PC-3 (cell line): Measurements from ENCODE around the gene WNT3. TPM values are rescaled to one million over a fixed set of nuclear protein-coding genes. Genes with fewer than 3 reads are reported as not detected.

ENCODE experiments used
- ATAC-seq: fragments of 200-7000 bp; cut with Tn5 transposase; 2 replicates; pipeline ENCODE4 v1.9.1; 2020; ENCODE audit warnings: mild to moderate bottlenecking, moderate library complexity
- BruUV-seq: library from RNA; stranded (reverse); fragments of 400-500 nt; replicated peaks from 2 replicates; lab custom pipeline; 2021; lab: Mats Ljungman, UMichigan
- CTCF ChIA-PET: fragments of 300-600 bp; sonication (Branson Sonifier 250); formaldehyde crosslinking; loops from one replicate; lab custom pipeline; 2022; ENCODE audit warnings: antibody characterized with exemption; lab: Charles Lee
- POLR2A ChIA-PET: fragments of 300-600 bp; sonication (Branson Sonifier 250); formaldehyde crosslinking; loops from one replicate; lab custom pipeline; 2022; ENCODE audit warnings: antibody characterized with exemption; ENCODE audit not compliant: unreplicated experiment; lab: Charles Lee
- DNase-seq: peaks from one replicate; pipeline ENCODE4 v3.0.0-alpha.2; 2015
- H2AFZ ChIP-seq: fragments of 300-600 bp; sonication (generic); 2 replicates; pipeline ENCODE4 v1.6.0; 2016; ENCODE audit warnings: antibody characterized with exemption, low read length
- H3F3A ChIP-seq: fragments of 300-600 bp; sonication (generic); one replicate; pipeline ENCODE4 v1.6.0; 2017; ENCODE audit warnings: antibody characterized with exemption, low read length, control low read depth, mild to moderate bottlenecking; ENCODE audit not compliant: unreplicated experiment
- H3K27ac ChIP-seq: fragments of 300-600 bp; sonication (generic); 2 replicates; pipeline ENCODE4 v1.5.1; 2016; ENCODE audit warnings: mild to moderate bottlenecking, low read length
- H3K27me3 ChIP-seq: fragments of 300-600 bp; sonication (generic); 2 replicates; pipeline ENCODE4 v1.6.1; 2016; ENCODE audit warnings: low read length, mixed read lengths
- H3K36me3 ChIP-seq: fragments of 300-600 bp; sonication (generic); 2 replicates; pipeline ENCODE4 v1.6.1; 2016; ENCODE audit warnings: low read depth, mixed run types, low read length, mixed read lengths
- H3K4me1 ChIP-seq: fragments of 300-600 bp; sonication (generic); 2 replicates; pipeline ENCODE4 v1.5.1; 2016; ENCODE audit warnings: low read length; ENCODE audit not compliant: insufficient read depth
- H3K4me2 ChIP-seq: fragments of 300-600 bp; sonication (generic); 2 replicates; pipeline ENCODE4 v1.6.0; 2016; ENCODE audit warnings: low read length
- H3K4me3 ChIP-seq: fragments of 300-600 bp; sonication (generic); 2 replicates; pipeline ENCODE4 v1.5.1; 2016; ENCODE audit warnings: mild to moderate bottlenecking, low read length, mixed read lengths
- H3K79me2 ChIP-seq: fragments of 300-600 bp; sonication (generic); 2 replicates; pipeline ENCODE4 v1.6.1; 2017; ENCODE audit warnings: low read length, mixed read lengths
- H3K9ac ChIP-seq: fragments of 300-600 bp; sonication (generic); 2 replicates; pipeline ENCODE4 v1.6.0; 2016; ENCODE audit warnings: mild to moderate bottlenecking, low read length
- H3K9me2 ChIP-seq: fragments of 300-600 bp; sonication (generic); replicated peaks from 2 replicates; pipeline ENCODE4 v1.6.1; 2016; ENCODE audit warnings: mixed run types, low read length, mixed read lengths
- H3K9me3 ChIP-seq: fragments of 300-600 bp; sonication (generic); 2 replicates; pipeline ENCODE4 v1.6.1; 2016; ENCODE audit warnings: low read length, mixed read lengths
- H4K20me1 ChIP-seq: fragments of 300-600 bp; sonication (generic); 2 replicates; pipeline ENCODE4 v1.6.1; 2016; ENCODE audit warnings: low read length, mixed read lengths
- EZH2 ChIP-seq: fragments of 300-600 bp; sonication (generic); IDR thresholded peaks from one replicate; pipeline ENCODE4 v1.6.1; 2017; ENCODE audit warnings: antibody characterized with exemption, mild to moderate bottlenecking, low read length; ENCODE audit not compliant: unreplicated experiment
- EZH2phosphoT487 ChIP-seq: fragments of 300-600 bp; sonication (generic); IDR thresholded peaks from 2 replicates; pipeline ENCODE4 v1.6.1; 2018; ENCODE audit warnings: mild to moderate bottlenecking, antibody characterized with exemption, low read length, borderline replicate concordance
- intact Hi-C: fragments of 100-400 bp; cut with micrococcal nuclease; formaldehyde crosslinking; loops from 2 replicates; pipeline ENCODE4 v1.9.0; 2023
- total RNA-seq: library from RNA; depleted of rRNA; stranded (reverse); fragments of >200 nt; gene quantifications from 2 replicates; pipeline ENCODE4 v1.2.3, GENCODE V29; 2014
- TF ChIP-seq, protein P1 (sequence below): fragments of 300-600 bp; sonication (generic); conservative IDR thresholded peaks from 2 replicates; pipeline ENCODE4 v1.5.1; 2017; ENCODE audit warnings: antibody characterized with exemption, low read depth, mild to moderate bottlenecking, low read length

WNT3 gene
- total RNA-seq, 1 experiment from 2014 or later, result 4.9 TPM

DNA sequence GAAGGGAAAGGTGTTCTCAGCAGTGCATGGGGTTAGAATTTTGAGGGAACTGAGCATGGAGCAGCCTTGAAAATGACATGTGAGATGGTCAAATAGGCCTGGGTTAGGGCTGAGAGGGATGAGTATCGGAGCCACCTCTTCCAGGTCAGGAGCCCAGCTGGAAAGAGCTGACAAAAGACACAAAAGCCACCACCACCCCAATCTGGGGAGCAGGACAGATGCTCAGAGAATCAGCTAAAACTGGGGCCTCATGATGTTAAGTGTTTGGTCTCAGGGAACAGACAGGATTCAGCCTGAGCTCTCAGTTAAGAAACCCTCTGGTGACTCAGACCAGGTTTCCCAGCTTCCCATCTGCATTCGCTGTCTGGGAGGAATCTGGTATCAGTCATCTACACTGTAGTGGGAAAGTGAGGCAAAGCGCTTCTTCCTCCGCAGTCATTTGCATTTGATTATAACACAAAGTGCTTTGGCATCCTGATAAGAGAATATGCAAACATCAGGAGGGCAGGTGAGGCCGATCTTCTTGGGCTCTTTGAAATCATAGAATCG lies 35.5 kb upstream of the WNT3 start:
- Histone ChIP-seq H2AFZ (no peak overlapping the region), H3K4me1 (no peaks in the 10 kb centered on the region), H4K20me1 (no peaks in the 10 kb centered on the region), H3K4me2 (no peak overlapping the region), H3K9me2 (no peaks in the 10 kb centered on the region), H3K27ac (no peak overlapping the region), H3K4me3 (no peak overlapping the region), H3K9ac (no peak overlapping the region), H3F3A (no peaks in the 10 kb centered on the region), H3K9me3 (no peaks in the 10 kb centered on the region), H3K79me2 (no peaks in the 10 kb centered on the region), H3K27me3 (peaks cover 28% of the 10 kb centered on the region), H3K36me3 (no peaks in the 10 kb centered on the region)
- DNase-seq (peak; percentile 32), ATAC-seq (no peak)
- no TSS peak for BruUV-seq
- CTCF ChIA-PET, result no interaction called here
- intact Hi-C loops, result no loop called here
- TF ChIP-seq, protein P1, sequence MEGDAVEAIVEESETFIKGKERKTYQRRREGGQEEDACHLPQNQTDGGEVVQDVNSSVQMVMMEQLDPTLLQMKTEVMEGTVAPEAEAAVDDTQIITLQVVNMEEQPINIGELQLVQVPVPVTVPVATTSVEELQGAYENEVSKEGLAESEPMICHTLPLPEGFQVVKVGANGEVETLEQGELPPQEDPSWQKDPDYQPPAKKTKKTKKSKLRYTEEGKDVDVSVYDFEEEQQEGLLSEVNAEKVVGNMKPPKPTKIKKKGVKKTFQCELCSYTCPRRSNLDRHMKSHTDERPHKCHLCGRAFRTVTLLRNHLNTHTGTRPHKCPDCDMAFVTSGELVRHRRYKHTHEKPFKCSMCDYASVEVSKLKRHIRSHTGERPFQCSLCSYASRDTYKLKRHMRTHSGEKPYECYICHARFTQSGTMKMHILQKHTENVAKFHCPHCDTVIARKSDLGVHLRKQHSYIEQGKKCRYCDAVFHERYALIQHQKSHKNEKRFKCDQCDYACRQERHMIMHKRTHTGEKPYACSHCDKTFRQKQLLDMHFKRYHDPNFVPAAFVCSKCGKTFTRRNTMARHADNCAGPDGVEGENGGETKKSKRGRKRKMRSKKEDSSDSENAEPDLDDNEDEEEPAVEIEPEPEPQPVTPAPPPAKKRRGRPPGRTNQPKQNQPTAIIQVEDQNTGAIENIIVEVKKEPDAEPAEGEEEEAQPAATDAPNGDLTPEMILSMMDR, result no peak
- TF ChIP-seq EZH2 (no peak), EZH2phosphoT487 (no peak)
- POLR2A ChIA-PET, result interaction anchor here (0.6 kb wide), 1 partner anchor 97 kb away, joined by 3 read pairs; no protein-coding TSS in a partner anchor

DNA sequence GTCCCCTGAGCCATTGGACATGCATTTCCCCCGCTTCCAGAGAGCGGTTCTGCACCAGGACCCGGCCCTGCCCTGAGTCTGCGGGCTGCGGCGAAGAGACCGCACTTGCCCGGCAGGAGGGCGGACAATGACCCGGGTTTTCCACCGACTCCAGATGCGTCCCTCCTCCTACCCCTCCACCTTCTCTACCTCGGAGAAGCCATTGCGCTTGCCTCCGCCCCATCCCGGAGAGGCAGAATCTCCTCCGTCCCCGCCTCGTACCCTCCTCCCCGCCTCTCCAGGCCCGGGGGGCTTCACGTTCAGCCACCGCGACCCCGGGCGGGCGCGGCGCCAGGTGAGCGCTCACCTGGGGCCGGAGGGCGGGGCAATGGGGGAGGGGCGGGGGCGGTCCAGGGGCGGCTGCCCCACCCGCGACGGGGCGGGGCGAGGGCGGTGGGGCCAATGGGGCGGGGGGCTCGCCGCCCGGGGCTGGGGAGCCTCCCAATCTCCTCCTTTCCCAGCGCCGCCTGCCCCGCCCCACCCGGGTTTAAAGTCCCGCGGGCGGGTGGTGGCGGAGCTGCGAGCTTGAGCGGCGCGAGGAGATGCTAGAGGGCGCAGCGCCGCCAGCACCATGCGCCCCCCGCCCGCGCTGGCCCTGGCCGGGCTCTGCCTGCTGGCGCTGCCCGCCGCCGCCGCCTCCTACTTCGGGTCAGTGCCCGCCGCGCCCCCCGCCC lies 32.7 kb upstream of the WNT3 start, which contains the start of gene WNT9B:
TSS of gene WNT9B (plus strand) at position 555 of the 713 bp plus-strand sequence. CDS start at position 611, 56 bp downstream.
- intact Hi-C loops, result no loop called here
- Histone ChIP-seq H3K4me3 (no peak within 1 kb of the TSS), H3K4me2 (no peak within 1 kb of the TSS)

More for the DNA sequence above, 32.7 kb upstream of the WNT3 start, which contains the start of gene WNT9B:
- DNase-seq (no peak), ATAC-seq (peak; percentile 29; the same call in 1 of the 2 replicates)
- Histone ChIP-seq H3F3A (no peaks in the 10 kb centered on the region), H3K27me3 (peaks cover 31% of the 10 kb centered on the region), H3K9ac (no peak within 1 kb of the TSS), H3K4me1 (no peaks in the 10 kb centered on the region), H3K9me3 (no peaks in the 10 kb centered on the region), H4K20me1 (no peaks in the 10 kb centered on the region), H3K9me2 (no peaks in the 10 kb centered on the region), H2AFZ (no peak within 1 kb of the TSS), H3K79me2 (no peaks in the 10 kb centered on the region), H3K36me3 (no peaks in the 10 kb centered on the region), H3K27ac (no peak within 1 kb of the TSS)
- POLR2A ChIA-PET, result no interaction called here
- BruUV-seq, result no TSS peak
- TF ChIP-seq EZH2phosphoT487, result no peak
- no peak for TF ChIP-seq EZH2
- TF ChIP-seq, protein P1, result no peak
- CTCF ChIA-PET, result interaction anchor here (0.7 kb wide), 1 partner anchor 26 kb away, joined by 3 read pairs; no protein-coding TSS in a partner anchor
